Measurements from ENCODE around the gene NFATC4.

GRCh38 chr14:24337144-24337823 lies 30.7 kb upstream of the NFATC4 start:
- no peak for TF ChIP-seq NR2C2 (IDR thresholded peaks at IDR 0.05; ENCODE audit: borderline replicate concordance, control insufficient read depth, insufficient read length, low read depth)
- TF ChIP-seq ZNF687 (IDR thresholded peaks at IDR 0.05): no peak
- no peak for TF ChIP-seq CTCF (IDR thresholded peaks at IDR 0.05 in 2 of 3, conservative IDR thresholded peaks at IDR 0.05 in 1 of 3; ENCODE audit: control insufficient read depth in 2 of 3, extremely low read depth in 1 of 3, insufficient read depth in 1 of 3, low read depth in 3 of 3, low read length in 3 of 3)
- TF ChIP-seq TAF1 (IDR thresholded peaks at IDR 0.05; ENCODE audit: borderline replicate concordance, low read depth, low read length): no peak
- TF ChIP-seq PRDM15 (CRISPR knock-in tag; IDR thresholded peaks at IDR 0.05): no peak
- no peak for TF ChIP-seq POLR2A (IDR thresholded peaks at IDR 0.05; ENCODE audit: low read depth, low read length)
- no peak for TF ChIP-seq BHLHE40 (IDR thresholded peaks at IDR 0.05; ENCODE audit: borderline replicate concordance in 1 of 2, low read depth in 2 of 2, low read length in 1 of 2)
- TF ChIP-seq FOXK2 (IDR thresholded peaks at IDR 0.05): no peak
- TF ChIP-seq ZNF274 (IDR thresholded peaks at IDR 0.05; ENCODE audit: insufficient read depth, insufficient read length): no peak
- TF ChIP-seq EZH2 (IDR thresholded peaks at IDR 0.05; ENCODE audit: borderline replicate concordance, control insufficient read depth, low read depth, low read length): no peak
- no peak for TF ChIP-seq USF2 (IDR thresholded peaks at IDR 0.05; ENCODE audit: borderline replicate concordance, low read depth, low read length)
